Mucosa of stomach (tissue), 1 donor: ENCODE data around the gene ABCC3.
A peak's percentile ranks its signal among the peaks of the same experiment; 100 is the strongest.
"Not testable (repeated sequence)": the region's sequence is repeated elsewhere in the genome, so short reads cannot be mapped to it uniquely, and the experiment has no call there.

ENCODE experiments used
- H3K27me3 ChIP-seq: one replicate; pipeline ENCODE4 v1.7.0; 2013; ENCODE audit warnings: mild to moderate bottlenecking, low read length; ENCODE audit not compliant: control insufficient read depth, insufficient read depth
- H3K36me3 ChIP-seq: one replicate; pipeline ENCODE4 v1.7.0; 2013; ENCODE audit warnings: low read length; ENCODE audit not compliant: control insufficient read depth, insufficient read depth
- H3K4me1 ChIP-seq: one replicate; pipeline ENCODE4 v1.7.0; 2013; ENCODE audit warnings: mild to moderate bottlenecking, low read length; ENCODE audit not compliant: control insufficient read depth, insufficient read depth
- H3K4me3 ChIP-seq: one replicate; pipeline ENCODE4 v1.7.0; 2013; ENCODE audit warnings: low read length
- H3K9ac ChIP-seq: one replicate; pipeline ENCODE4 v1.7.0; 2013; ENCODE audit warnings: mild to moderate bottlenecking, low read length, moderate library complexity
- H3K9me3 ChIP-seq: one replicate; pipeline ENCODE4 v1.7.0; 2013; ENCODE audit warnings: mild to moderate bottlenecking, low read length, moderate library complexity; ENCODE audit not compliant: control insufficient read depth
- donor health status: Pancreatic carcinoma.

Gene ABCC3

DNA sequence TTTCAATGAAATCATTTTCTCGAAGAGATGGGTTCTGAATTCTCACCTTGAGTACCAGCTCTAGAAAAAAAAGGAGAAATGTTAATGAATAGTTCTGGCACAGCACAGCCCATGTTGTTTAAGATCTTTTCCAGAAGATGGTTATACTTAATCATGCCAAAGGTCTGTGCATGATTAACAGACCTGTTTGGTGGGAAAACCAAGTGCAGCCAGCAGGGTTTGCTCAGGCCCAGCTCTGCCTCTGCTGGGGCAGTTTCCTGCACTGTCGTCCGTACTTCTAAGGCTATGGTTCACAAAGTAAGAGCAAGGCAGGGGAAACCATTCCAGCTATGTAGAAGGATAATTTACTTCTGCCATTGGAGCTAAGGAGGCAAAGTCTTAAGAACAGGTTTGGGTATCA, 62.4 kb downstream of the ABCC3 start:
- Histone ChIP-seq H3K4me3 (no peak overlapping the region), H3K9me3 (no peaks in the 10 kb centered on the region), H3K27me3 (no peaks in the 10 kb centered on the region), H3K4me1 (peaks cover 64% of the 10 kb centered on the region), H3K36me3 (peaks cover 10% of the 10 kb centered on the region), H3K9ac (no peak overlapping the region)

DNA sequence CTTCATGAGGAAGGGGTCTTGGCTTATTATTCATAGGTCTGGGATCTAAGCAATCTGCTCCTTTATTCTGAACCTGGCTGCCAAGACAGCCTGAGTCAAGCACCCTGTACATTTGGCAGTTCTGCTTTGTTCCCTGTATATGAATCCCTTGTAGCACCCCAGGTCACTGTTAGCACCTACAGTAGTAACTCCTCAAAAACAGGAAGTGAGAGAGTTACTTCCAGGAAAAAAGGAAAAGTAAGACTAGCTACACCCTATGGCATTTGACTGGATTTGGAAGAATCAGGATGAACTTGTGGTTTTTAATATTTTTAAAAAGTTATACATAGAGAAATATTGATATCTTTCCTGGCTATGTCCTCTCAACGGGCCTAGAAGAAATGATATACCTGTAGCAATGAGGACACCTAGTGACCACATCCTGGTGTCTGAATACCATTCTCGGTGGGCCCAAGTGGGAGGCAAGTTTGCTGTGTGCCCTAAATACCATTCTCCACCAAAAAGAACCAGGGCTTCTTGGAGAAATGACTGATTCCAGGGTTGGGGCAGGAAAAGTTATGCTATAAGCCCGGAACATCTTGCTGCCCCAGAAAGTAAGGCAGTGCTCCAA, 63.1 kb downstream of the ABCC3 start:
- Histone ChIP-seq H3K4me3 (no peak overlapping the region), H3K4me1 (peaks cover 57% of the 10 kb centered on the region), H3K9me3 (no peaks in the 10 kb centered on the region), H3K9ac (no peak overlapping the region), H3K36me3 (peaks cover 10% of the 10 kb centered on the region), H3K27me3 (no peaks in the 10 kb centered on the region)

- no peaks in the 10 kb centered on the region for H3K27me3 ChIP-seq
- peaks cover 47% of the 10 kb centered on the region for H3K4me1 ChIP-seq
- H3K9me3 ChIP-seq, result no peaks in the 10 kb centered on the region
- H3K4me3 ChIP-seq, result no peak overlapping the region
- no peak overlapping the region for H3K9ac ChIP-seq
- H3K36me3 ChIP-seq, result peaks cover 10% of the 10 kb centered on the region
Measured at GRCh38 chr17:50699410-50699809, 64.7 kb downstream of the ABCC3 start.

DNA sequence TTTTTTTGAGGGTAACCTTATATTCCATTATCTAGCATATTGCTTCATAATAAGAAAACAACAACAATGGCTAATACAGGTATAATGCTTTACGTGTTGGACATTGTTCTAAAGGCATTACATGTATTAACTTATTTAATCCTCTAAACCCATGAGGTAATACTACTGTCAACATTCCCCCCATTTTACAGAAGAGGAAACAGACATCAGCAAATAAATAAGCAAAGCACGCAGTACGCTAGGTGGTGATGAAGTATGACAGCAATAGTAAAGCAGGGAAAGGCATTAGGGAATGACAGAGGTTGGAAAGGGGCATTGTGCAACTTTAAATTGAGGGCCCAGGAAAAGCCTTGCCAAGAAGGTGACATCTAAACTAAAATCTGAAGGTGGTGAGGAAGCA, 68.5 kb downstream of the ABCC3 start:
- Histone ChIP-seq H3K9ac (no peak overlapping the region), H3K4me3 (no peak overlapping the region), H3K27me3 (no peaks in the 10 kb centered on the region), H3K9me3 (no peaks in the 10 kb centered on the region), H3K4me1 (peaks cover 18% of the 10 kb centered on the region), H3K36me3 (no peaks in the 10 kb centered on the region)

- no peaks in the 10 kb centered on the region for H3K27me3 ChIP-seq
- H3K4me1 ChIP-seq, result peaks cover 18% of the 10 kb centered on the region
- peak within 1 kb of the TSS; percentile 94 for H3K9ac ChIP-seq
- no peaks in the 10 kb centered on the region for H3K36me3 ChIP-seq
- no peaks in the 10 kb centered on the region for H3K9me3 ChIP-seq
- peak within 1 kb of the TSS; percentile 40 for H3K4me3 ChIP-seq
Measured at GRCh38 chr17:50707289-50708049, 72.8 kb downstream of the ABCC3 start, which contains the start of gene ANKRD40. TSS of gene ANKRD40 (minus strand) at chr17:50707914. CDS start at chr17:50707654, 260 bp downstream.

- Histone ChIP-seq H3K4me1 (peaks cover 18% of the 10 kb centered on the region), H3K27me3 (no peaks in the 10 kb centered on the region), H3K36me3 (no peaks in the 10 kb centered on the region), H3K4me3 (peak overlapping the region; percentile 32), H3K9me3 (no peaks in the 10 kb centered on the region), H3K9ac (peak overlapping the region; percentile 94)
Measured at GRCh38 chr17:50708050-50709000, 73.6 kb downstream of the ABCC3 start.

GRCh38 chr17:50709053-50709452, 74.4 kb downstream of the ABCC3 start:
- H3K9me3 ChIP-seq, H3K4me3 ChIP-seq, H3K27me3 ChIP-seq, H3K36me3 ChIP-seq: not testable (repeated sequence)
- Histone ChIP-seq H3K9ac (peak overlapping the region; percentile 94), H3K4me1 (peaks cover 13% of the 10 kb centered on the region)

DNA sequence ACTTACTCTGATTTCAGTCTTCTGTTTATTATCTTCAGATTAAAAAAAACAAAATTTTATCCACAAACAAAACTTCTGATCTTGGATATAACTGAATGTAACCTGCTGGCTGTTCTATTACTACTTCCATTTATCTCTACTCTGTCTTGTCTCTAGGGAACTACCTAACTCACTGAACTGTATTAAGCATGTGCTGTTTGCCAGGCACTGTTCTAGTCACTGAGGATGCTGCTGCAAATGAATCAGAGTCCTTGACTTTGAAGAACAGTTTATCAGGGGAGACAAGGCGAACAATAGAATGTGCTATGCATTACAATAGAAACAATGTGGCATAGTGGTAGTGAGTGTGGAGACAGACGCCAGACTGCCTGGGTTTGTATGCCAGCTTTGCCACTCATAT, 75.3 kb downstream of the ABCC3 start:
- Histone ChIP-seq H3K4me3 (no peak overlapping the region), H3K36me3 (no peaks in the 10 kb centered on the region), H3K4me1 (peaks cover 12% of the 10 kb centered on the region), H3K9ac (no peak overlapping the region), H3K27me3 (no peaks in the 10 kb centered on the region), H3K9me3 (no peaks in the 10 kb centered on the region)

DNA sequence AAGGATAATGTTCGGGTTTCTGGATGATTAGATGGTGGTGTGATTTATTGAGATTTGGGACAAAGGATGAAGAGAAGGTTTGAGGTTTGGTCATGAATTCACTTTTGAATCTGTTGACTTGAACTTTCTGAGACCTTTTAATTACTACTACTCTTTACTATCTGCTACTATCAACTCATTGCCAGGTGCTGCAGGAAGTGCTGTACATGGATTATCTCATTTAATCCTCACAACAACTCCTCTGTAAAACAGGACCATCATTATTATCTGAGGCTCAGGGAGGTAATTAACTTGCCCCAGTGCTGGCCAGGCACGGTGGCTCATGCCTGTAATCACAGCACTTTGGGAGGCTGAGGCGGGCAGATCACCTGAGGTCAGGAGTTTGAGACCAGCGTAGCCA, 76.0 kb downstream of the ABCC3 start:
- H3K36me3 ChIP-seq, result no peaks in the 10 kb centered on the region
- no peak overlapping the region for H3K9ac ChIP-seq
- H3K27me3 ChIP-seq, result no peaks in the 10 kb centered on the region
- H3K9me3 ChIP-seq, result no peaks in the 10 kb centered on the region
- H3K4me1 ChIP-seq, result peaks cover 12% of the 10 kb centered on the region
- no peak overlapping the region for H3K4me3 ChIP-seq

GRCh38 chr17:50712641-50713040, 78.0 kb downstream of the ABCC3 start:
- no peak overlapping the region for H3K9ac ChIP-seq
- H3K4me1 ChIP-seq, result peaks cover 16% of the 10 kb centered on the region
- H3K4me3 ChIP-seq, result no peak overlapping the region

GRCh38 chr17:50715471-50715870, 80.8 kb downstream of the ABCC3 start:
- no peaks in the 10 kb centered on the region for H3K9me3 ChIP-seq
- no peaks in the 10 kb centered on the region for H3K27me3 ChIP-seq
- H3K36me3 ChIP-seq, result no peaks in the 10 kb centered on the region
- H3K4me3 ChIP-seq, result no peak overlapping the region
- peaks cover 4% of the 10 kb centered on the region for H3K4me1 ChIP-seq
- H3K9ac ChIP-seq, result no peak overlapping the region

More at GRCh38 chr17:50712641-50713040, 78.0 kb downstream of the ABCC3 start:
- Histone ChIP-seq H3K27me3 (no peaks in the 10 kb centered on the region), H3K9me3 (no peaks in the 10 kb centered on the region), H3K36me3 (no peaks in the 10 kb centered on the region)
